T-helper 9 cell (primary cell): ENCODE data around the gene GTSE1.
"Not testable (repeated sequence)": the region's sequence is repeated elsewhere in the genome, so short reads cannot be mapped to it uniquely, and the experiment has no call there.

Source experiments
- DNase-seq: peaks from one replicate; pipeline ENCODE4 v3.0.0-alpha.2; 2020

GTSE1 gene

DNA sequence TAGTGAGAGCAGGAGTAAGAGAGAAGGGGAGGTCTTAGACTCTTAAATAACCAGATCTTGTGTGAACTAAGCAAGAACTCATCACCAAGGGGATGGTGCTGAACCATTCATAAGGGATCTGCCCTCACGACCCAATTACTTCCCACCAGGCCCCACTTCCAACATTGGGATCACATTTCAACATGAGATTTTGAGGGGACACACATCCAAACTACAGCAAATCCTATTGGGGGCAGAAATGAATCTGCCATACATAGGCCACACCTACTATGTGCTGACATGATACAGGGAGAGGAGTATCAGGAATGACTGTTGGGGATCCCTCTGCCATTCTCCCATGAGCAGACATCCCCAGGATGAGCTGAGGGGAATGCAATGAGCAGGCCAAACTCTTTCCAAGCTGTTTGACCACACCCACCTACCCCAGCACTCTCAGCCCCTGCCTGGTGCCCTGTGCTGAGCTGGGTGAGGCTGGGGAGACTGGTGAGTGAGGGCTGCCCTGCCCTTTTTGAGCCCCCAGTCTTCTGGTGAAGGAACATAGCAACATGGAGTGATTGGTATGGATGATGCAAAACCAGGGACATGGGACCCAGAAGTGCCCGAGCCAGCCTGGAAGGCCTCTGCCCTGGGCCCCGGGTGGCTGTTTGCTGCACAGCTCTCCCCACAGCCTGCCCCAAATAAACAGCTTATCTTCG, 1.2 kb upstream of the GTSE1 start:
- DNase-seq, result no peak

DNA sequence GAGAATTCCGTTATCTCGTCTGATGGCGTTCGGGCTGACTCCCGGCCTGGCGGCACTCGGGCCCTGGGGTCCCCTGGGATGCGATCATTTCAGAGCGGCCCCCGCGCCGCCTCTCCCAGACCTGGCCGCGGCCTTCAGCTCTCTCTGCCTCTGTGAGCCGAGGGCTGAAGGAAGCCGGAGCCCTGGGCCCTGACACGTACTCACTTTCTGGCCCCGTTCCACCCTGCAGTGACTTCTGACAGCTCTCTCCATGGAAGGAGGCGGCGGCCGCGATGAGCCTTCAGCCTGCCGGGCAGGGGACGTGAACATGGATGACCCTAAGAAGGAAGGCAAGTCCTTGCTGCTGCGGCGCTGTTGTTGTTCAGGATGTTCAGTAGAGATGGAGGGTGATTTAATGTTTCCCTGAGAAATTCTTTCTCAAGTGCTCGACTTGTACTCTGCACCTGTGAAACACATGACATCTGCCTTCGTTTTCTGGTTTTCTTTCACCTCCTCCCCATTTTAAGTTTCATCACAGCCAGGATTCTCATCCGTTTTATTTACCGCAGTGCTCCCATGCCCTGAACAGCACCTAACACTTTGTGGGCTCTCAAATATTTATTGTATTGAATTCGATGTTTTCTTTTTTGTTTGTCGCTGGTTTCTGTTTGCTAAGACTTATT, 612 bp downstream of the GTSE1 start:
- no peak for DNase-seq

DNA sequence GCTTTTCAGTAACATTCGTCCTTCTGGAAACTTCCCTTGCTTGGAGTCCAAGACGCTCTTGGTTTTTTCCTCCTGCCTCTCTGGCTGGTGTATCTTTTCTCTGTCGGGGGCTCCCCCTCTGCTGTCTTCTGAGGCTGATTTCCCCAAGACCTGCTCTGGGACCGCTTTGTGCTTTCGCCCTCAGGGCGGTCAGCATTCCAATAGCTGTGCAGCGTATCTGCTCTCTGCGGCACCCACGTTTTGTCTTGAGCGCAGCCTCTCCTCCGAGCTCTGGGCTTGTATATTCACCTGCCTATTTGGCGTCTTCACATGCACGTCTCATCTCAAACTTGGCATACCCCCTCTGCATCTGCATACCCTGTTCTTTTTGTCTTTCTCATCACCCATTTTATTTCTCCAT, 2.4 kb downstream of the GTSE1 start:
- DNase-seq, result no peak

- DNase-seq, result no peak
Measured at GRCh38 chr22:46300491-46300890, 3.8 kb downstream of the GTSE1 start.

DNA sequence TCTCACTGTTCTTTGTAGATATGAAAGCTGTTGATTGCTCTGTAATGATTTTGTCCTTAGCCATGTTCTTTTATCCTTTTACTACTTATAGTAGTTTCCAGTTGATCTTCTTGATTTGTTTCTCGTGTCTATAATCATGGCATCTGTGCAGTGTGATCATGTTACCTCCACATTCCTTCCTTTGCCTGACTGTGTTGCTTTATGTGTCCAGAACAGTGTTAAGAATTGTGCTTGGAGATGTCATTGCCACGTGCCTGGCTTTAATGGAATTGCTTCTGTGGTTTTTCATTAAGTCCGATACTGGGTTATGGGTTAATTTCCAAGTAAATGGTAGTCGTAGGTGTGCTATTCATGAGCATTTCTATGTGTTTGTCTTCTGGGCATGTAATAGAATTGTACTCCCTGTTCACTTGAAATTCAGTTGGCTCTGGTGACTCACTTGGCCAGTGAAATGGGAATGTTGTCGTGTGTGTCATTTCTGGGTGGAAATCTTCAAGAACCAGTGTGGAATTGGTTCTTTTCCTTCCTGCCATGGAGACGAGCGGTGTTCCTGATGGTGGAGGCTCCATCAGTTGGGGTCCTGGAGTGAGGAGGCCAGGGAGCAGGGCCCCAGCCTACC, 6.8 kb downstream of the GTSE1 start:
- no peak for DNase-seq

DNA sequence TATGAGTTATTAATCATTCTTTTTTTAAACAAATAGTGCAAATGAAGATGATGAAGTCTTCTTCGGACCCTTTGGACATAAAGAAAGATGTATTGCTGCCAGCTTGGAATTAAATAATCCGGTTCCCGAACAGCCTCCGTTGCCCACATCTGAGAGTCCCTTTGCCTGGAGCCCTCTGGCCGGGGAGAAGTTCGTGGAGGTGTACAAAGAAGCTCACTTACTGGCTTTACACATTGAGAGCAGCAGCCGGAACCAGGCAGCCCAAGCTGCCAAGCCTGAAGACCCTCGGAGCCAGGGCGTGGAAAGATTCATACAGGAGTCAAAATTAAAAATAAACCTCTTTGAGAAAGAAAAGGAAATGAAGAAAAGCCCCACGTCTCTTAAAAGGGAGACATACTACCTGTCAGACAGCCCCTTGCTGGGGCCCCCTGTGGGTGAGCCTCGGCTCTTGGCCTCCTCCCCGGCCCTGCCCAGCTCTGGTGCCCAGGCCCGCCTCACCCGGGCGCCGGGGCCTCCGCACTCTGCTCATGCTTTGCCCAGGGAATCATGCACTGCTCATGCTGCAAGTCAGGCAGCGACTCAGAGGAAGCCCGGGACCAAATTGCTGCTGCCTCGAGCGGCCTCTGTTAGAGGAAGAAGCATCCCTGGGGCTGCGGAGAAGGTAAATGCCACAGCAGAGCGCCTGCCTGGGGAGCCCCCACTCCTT, 11.8 kb downstream of the GTSE1 start:
- DNase-seq, result no peak

DNA sequence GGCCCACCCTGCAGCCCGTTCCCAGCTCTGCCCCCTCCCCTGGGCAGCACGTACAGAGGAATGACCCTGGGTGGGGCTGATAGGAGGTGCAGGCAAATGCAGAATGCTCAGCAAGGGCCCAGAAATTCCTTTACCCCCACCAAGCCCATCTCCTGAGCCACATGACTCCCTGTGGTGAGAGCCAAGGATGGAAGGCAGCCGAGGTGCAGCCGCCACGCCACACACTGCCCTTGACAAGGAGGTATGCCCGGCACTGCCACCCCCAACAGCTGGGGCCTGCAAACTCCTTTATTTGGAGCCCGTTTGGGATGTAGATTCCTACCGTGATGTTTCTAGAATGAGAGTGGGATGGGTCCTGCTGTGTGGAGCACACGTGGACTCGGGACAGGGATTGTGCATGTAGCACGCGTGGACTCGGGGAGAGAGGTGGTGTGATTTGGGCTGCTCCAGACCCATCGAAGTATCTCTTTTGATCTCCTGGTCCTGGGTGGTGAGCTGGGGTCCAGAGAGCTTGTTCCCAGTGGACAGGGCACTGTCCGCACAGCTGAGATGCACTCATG, 12.9 kb downstream of the GTSE1 start:
- DNase-seq, result no peak

DNA sequence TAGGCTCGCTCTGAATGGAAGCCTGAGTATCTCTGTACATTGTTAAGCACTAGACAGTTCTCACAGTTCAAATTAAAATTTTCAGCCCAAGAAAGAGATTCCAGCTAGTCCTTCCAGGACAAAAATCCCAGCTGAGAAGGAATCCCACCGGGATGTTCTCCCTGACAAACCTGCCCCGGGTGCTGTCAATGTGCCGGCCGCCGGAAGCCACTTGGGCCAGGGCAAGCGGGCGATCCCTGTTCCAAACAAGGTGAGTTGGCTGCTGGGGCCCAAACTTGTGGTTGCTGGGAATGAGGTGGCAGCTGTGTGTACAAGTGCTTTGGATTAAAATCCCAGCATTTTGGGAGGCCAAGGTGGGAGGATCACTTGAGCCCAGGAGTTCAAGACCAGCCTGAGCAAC, 15.4 kb downstream of the GTSE1 start:
- no peak for DNase-seq

DNA sequence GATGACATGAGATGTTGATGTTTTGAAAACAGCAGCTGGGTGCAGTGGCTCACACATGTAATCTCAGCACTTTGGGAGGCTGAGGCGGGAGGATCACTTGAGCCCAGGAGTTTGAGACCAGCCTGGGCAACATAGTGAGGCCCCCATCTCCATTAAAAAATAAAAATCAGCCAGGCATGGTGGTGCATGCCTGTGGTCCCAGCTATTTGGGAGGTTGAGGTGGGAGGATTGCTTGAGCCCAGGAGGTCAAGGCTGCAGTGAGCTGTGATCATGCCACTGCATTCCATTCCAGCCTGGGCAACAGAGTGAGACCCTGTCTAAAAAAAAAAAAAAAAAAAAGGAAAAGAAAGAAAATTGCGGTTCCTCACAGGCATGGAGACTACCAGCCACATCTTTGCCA, 16.2 kb downstream of the GTSE1 start:
- DNase-seq, result not testable (repeated sequence)

- DNase-seq, result no peak
Measured at GRCh38 chr22:46315976-46316375, 19.3 kb downstream of the GTSE1 start.

DNA sequence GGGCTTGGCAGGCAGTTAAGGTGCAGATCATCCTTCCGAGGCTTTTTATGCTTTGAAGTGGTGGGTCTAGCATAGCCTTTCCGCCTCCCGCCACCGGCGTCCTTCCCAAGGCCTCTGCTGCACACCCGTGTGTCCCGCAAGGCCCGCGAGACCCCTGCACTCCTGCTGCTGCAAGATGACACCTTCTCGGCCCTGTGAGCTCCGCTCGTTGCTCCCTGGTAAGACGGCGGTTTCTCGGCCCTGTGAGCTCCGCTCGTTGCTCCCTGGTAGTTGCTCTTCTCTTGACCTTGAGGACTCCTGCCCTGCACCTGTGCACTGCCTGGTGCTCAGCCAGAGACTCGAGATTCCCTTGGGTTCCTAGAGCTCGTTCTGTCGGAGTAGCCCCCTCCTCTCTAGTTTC, 21.0 kb downstream of the GTSE1 start:
- DNase-seq, result no peak

DNA sequence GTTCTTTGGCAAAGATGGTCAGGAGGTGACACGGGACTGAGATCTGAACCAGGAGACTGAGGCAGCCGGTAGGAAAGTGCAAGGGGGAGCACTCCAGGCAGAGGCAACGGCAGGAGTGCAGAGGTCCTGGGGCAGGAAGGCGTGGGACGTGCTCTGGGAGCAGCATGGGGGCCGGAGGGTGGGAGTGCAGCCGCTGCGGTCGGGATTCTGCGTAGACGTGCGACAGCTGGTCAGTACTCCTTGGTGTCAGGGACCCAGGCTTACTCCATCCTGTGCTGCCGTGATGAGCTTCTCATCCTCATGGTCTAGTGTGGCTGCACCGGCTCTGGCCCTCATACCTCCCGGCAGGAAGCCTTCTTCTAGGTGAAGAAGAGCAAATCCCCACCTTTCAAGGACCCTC, 21.9 kb downstream of the GTSE1 start:
- no peak for DNase-seq

GRCh38 chr22:46319319-46319718, 22.6 kb downstream of the GTSE1 start:
- DNase-seq, result no peak

GRCh38 chr22:46320166-46320710, 23.6 kb downstream of the GTSE1 start:
- DNase-seq, result no peak

DNA sequence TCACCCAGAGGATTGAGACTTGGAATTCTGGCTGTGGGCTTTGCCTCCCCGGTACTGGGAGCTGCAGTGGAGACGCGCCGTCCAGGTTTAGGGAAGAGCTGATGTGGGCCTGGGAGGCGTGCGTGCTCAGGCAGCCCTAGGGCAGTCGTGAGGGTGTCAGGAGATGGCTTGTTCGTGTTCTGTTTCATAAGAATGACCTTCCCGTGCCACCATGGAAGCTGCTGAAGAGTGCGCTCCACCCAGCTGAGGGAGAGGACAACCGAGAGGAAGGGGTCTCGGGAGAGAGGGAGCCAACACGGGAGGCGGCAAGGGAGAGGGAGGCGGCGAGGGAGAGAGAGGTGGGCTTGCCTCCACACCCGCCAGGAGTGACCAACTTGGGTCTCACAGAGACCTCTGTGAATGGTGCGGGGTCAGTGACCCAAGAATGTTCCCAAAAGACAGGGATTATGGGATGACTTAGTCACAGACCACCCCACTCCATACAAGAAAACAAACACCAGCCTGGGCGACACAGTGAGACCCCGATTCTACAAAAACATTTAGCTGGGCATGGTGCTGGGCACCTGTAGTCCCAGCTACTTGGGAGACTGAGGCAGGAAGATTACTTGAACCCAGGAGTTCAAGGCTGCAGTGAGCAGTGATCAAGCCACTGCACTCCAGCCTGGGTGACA, 24.2 kb downstream of the GTSE1 start:
- no peak for DNase-seq

GRCh38 chr22:46322711-46323110, 26.0 kb downstream of the GTSE1 start:
- DNase-seq, result no peak

GRCh38 chr22:46323162-46323561, 26.5 kb downstream of the GTSE1 start:
- DNase-seq, result no peak

- no peak for DNase-seq
Measured at GRCh38 chr22:46326066-46326680, 29.5 kb downstream of the GTSE1 start.

DNA sequence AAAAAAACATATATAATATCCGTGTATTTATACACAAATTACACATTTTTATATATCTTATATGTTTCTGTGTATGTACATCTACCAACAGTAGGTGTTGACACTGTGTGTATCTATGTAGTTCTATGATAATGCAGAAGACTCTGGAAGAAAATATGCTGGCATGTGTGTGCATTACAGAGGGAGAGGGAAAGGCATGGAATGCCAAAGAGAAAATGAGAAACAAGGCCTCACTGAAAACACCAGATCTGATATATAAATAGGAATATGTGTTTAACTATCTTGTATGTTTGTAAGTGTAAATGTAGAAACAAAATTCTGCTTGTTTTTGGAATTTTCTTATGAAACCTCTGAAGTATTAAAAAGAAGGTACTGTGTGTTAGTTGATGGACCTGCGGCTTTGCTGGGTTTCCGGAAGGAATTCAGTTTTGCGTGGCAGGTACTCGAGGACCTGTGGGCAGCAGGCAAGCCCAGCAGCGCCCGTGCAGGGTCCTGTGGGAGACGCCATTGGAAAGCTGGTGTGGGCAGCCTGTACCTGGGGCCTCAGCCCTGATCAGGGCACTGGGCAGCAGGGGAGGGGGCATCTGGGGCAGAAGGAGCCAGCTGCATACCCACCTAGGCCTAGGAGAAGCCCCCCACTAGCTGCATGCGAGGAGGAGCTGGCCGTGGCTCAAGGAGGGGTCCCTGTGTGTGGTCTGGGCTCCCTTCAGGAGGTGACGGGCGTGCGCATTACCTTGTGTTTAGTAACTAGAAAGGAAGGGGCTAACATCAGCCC, 31.2 kb downstream of the GTSE1 start:
- DNase-seq, result no peak

- no peak for DNase-seq
Measured at GRCh38 chr22:46328797-46329196, 32.1 kb downstream of the GTSE1 start.

- DNase-seq, result no peak
Measured at GRCh38 chr22:46329616-46330015, 32.9 kb downstream of the GTSE1 start.
